ENCODE measurements around the gene CCDC110.

The CCDC110 gene

DNA sequence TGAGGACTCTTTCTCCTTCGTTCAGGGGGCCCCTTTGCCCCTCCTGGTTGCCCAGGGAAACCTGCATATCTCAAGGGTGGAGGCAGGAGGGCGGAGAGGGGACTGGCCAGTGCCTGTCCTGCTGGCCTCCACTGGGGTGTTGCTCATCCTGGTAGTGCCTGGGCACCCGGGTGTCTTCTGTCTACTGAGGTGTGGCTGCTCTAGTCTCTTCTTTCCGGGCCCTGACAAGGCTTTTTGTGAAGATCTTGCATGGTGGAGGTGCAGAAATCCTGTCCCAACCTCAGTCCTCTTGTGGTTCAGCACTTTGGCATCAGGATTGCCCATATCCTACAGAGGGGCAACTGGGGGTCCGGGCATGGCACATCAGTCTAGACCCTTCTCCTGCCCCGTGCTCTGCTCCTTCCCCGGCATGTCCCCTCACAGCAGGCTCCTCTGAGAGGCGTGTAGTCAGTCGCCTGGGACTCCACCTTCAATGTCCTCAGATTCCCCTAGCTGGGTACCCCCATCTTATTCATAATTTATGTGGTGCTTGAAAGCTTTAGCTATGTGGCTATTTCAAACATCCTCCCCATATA, 1.9 kb downstream of the CCDC110 start:
- TF ChIP-seq CTCF (IDR thresholded peaks at IDR 0.05): no peak
- Histone ChIP-seq H3K9ac (no peak overlapping the region), H3K27ac (no peak overlapping the region), H3K4me1 (no peaks in the 10 kb centered on the region), H3K36me3 (ENCODE audit: control insufficient read depth, insufficient read depth, low read length) (no peaks in the 10 kb centered on the region), H2AFZ (no peak overlapping the region), H3K4me2 (ENCODE audit: low read length) (no peak overlapping the region), H3K79me2 (no peaks in the 10 kb centered on the region), H3K27me3 (ENCODE audit: control insufficient read depth, insufficient read depth, low read length) (no peaks in the 10 kb centered on the region), H3K4me3 (ENCODE audit: low read depth, low read length) (no peak overlapping the region), H3K9me3 (ENCODE audit: control insufficient read depth, low read length) (no peaks in the 10 kb centered on the region)

- Histone ChIP-seq H2AFZ (no peak overlapping the region), H3K4me3 (ENCODE audit: low read depth, low read length) (no peak overlapping the region), H3K79me2 (no peaks in the 10 kb centered on the region), H3K27me3 (ENCODE audit: control insufficient read depth, insufficient read depth, low read length) (no peaks in the 10 kb centered on the region), H3K9me3 (ENCODE audit: control insufficient read depth, low read length) (no peaks in the 10 kb centered on the region), H3K9ac (no peak overlapping the region), H3K4me2 (ENCODE audit: low read length) (no peak overlapping the region), H3K36me3 (ENCODE audit: control insufficient read depth, insufficient read depth, low read length) (no peaks in the 10 kb centered on the region), H3K27ac (no peak overlapping the region), H3K4me1 (no peaks in the 10 kb centered on the region)
- no peak for TF ChIP-seq CTCF (IDR thresholded peaks at IDR 0.05)
Observed at GRCh38 chr4:185468999-185469398, 2.5 kb downstream of the CCDC110 start.

- Histone ChIP-seq H3K9me3 (ENCODE audit: control insufficient read depth, low read length) (no peaks in the 10 kb centered on the region), H3K36me3 (ENCODE audit: control insufficient read depth, insufficient read depth, low read length) (no peaks in the 10 kb centered on the region), H2AFZ (no peak overlapping the region)
Observed at GRCh38 chr4:185467991-185468390, 3.5 kb downstream of the CCDC110 start.

DNA sequence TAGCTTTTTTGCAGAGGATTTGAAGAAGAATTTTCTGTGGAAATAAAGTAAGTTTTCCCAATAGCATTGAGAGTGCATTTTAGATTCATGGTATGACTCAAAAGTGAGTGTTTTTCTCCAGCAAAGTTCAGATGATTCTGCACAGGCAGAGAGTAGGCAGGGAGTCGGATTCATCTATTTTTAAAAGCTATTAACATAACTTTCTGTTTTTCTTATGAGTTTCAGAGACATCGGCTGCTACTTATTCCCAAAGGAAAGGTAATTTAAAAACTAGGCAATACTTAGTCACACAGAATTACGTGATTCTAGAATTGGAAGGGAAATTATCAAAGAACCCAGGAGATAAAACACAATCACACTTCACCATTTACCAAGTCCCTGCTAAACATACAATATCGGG, 4.4 kb downstream of the CCDC110 start:
- Histone ChIP-seq H3K9ac (no peak overlapping the region), H3K27me3 (ENCODE audit: control insufficient read depth, insufficient read depth, low read length) (no peaks in the 10 kb centered on the region), H2AFZ (no peak overlapping the region), H3K27ac (no peak overlapping the region), H3K4me3 (ENCODE audit: low read depth, low read length) (no peak overlapping the region), H3K4me1 (no peaks in the 10 kb centered on the region), H3K79me2 (no peaks in the 10 kb centered on the region), H3K36me3 (ENCODE audit: control insufficient read depth, insufficient read depth, low read length) (no peaks in the 10 kb centered on the region), H3K4me2 (ENCODE audit: low read length) (no peak overlapping the region), H3K9me3 (ENCODE audit: control insufficient read depth, low read length) (no peaks in the 10 kb centered on the region)
- TF ChIP-seq CTCF (IDR thresholded peaks at IDR 0.05): no peak

More at GRCh38 chr4:185467991-185468390, 3.5 kb downstream of the CCDC110 start:
- no peaks in the 10 kb centered on the region for H3K79me2 ChIP-seq
- H3K4me1 ChIP-seq: no peaks in the 10 kb centered on the region
- H3K9ac ChIP-seq: no peak overlapping the region
- H3K4me2 ChIP-seq (ENCODE audit: low read length): no peak overlapping the region
- no peak overlapping the region for H3K4me3 ChIP-seq (ENCODE audit: low read depth, low read length)
- no peak for TF ChIP-seq CTCF (IDR thresholded peaks at IDR 0.05)
- no peak overlapping the region for H3K27ac ChIP-seq
- H3K27me3 ChIP-seq (ENCODE audit: control insufficient read depth, insufficient read depth, low read length): no peaks in the 10 kb centered on the region

- Histone ChIP-seq H3K9me3 (ENCODE audit: control insufficient read depth, low read length) (no peaks in the 10 kb centered on the region), H3K27me3 (ENCODE audit: control insufficient read depth, insufficient read depth, low read length) (no peaks in the 10 kb centered on the region), H3K9ac (no peak overlapping the region), H3K4me3 (ENCODE audit: low read depth, low read length) (no peak overlapping the region), H2AFZ (no peak overlapping the region), H3K36me3 (ENCODE audit: control insufficient read depth, insufficient read depth, low read length) (no peaks in the 10 kb centered on the region), H3K4me2 (ENCODE audit: low read length) (no peak overlapping the region), H3K27ac (no peak overlapping the region), H3K79me2 (no peaks in the 10 kb centered on the region), H3K4me1 (no peaks in the 10 kb centered on the region)
- no peak for TF ChIP-seq CTCF (IDR thresholded peaks at IDR 0.05)
Observed at GRCh38 chr4:185465707-185466106, 5.8 kb downstream of the CCDC110 start.
